ENCODE results near the gene PXDN.
"Not testable (repeated sequence)": the region's sequence is repeated elsewhere in the genome, so short reads cannot be mapped to it uniquely, and the experiment has no call there.

PXDN gene

DNA sequence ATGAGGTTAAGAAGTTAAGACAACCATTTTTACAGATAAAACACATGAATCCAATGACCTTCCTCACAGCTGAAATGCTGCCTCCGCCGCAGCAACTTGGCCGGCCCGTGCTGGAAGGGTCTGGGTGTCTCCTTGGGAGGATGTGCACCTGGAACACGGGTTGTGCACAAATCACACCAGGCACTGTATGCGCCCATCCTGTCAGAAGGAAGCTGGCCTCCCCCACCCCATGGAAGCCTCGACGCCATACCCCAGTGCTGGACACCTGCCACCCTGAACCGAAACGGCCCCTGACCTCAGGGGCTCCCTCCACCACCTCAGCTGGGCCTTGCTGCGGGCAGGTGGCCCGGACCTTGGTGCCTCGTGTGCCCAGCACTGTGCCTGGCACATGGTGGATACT lies 111.8 kb downstream of the PXDN start:
- no peak for DNase-seq (ENCODE audit: low spot score)

DNA sequence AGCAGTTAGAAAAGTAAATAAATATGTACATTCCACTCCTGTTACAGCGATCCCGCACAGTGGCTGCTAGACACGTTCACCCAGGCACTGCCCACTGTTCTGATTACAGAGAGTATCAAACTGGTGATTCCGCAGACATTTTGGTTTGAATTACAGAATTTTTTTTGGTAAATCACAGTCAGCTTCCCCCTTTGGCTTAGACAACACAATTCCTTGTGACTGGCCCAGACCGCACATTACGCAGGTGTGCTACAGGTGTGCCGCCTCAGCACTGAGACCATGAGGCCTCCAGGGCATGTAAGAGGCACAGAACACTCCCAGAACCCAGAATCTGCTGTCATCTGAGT lies 112.3 kb downstream of the PXDN start:
- no peak for DNase-seq (ENCODE audit: low spot score)

DNA sequence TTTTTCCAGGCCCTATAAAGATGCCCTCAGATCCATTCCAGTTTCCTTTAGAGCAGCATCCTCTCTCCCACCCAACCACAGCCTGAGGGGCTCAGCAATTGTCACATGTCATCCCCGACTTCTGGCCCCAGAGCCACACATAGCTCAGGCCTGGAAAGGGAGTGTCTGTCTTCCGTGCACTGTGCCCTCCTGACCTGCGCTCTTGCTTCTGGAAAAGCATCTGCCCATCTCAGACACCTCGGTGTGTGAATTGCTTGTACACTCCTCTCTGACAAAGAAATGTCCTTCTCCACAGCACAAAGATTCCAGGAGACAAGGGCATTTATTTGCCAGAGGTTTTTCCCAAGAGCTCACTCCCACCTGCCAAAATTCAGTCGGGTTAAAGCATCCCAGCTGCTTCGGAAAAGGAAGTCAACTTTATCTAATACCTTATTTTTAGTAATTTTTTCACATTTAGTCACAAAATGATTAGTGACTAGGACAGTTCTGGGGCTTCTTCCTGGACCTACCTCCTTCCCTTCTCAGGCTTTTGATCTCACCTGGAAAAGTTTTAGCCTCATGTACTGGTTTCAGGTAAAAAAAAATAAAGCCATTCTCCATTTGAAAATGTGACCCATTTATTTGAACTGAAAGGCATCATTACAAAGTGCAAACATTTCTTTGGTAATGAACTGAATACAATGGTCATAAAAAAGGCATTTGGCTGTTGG lies 112.9 kb downstream of the PXDN start:
- no peak for DNase-seq (ENCODE audit: low spot score)

DNA sequence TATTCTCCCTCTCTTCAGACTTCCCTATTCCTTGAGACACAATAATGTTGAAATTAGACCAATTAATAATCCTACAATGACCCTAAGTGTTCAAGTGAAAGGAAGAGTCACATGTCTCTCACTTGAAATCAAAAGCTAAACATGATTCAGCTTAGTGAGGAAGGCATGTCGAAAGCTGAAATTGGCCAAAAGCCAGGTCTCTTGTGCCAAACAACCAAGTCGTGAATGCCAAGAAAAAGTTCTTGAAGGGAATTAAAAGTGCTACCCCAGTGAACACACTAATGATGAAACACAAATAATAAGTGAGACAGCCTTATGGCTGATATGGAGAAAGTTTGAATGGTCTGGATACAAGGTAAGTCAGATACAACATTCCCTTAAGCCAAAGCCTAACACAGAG lies 115.4 kb downstream of the PXDN start:
- DNase-seq (ENCODE audit: low spot score) = no peak

DNA sequence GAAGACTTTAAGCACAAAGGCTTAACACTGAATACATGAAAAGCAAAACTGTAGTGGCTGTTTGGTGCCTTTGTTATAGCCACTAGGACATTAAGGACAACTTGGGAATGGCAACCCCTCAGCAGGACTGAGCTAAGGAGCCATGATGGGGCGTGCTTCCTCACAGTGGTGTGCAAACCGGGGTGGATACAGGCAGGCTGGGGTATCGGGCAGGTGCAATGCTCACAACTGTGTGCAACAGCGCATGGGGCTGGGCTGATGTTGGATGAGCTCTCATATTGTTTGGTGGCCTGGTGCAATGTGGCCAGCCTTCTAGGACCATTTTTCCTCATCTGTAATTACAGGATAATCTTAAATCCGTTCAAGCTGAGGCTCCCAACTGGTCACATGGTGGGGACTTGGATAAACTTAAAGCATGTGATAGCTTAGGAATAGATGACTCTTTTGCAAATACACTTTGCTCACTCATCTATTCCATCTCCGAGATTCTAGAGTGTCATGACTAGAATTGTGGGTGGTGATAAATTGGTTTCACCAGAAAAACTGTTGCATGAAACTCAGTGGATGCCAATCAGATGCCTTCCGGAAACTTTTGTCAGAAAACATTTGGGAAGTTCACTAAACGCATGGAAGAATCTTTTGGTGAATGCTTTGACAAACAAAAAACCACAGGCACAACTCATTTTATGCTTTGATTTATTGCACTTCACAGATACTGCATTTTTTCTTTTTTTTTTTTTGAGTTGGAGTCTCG lies 116.5 kb downstream of the PXDN start:
- DNase-seq (ENCODE audit: low spot score) = no peak

DNA sequence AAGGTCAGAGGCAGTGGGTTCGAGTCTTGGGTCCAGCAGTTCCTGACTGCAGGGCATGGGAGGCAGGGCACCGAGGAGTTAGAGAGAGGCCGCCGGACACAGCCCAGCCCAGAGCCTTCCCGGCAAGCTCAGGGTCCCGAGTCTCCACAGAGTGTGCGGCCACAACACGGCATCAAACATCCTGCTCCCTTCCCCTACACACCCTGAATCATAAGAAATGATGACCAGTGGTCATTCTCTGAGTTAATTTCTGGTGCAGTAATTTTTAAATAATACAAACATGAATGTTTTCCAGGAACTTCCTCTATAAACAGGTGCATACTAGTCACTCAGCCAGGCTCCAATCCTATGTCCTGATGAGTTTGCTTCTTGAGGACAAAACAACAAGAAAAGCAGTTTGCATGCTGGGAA lies 118.0 kb downstream of the PXDN start:
- DNase-seq (ENCODE audit: low spot score) = no peak

DNA sequence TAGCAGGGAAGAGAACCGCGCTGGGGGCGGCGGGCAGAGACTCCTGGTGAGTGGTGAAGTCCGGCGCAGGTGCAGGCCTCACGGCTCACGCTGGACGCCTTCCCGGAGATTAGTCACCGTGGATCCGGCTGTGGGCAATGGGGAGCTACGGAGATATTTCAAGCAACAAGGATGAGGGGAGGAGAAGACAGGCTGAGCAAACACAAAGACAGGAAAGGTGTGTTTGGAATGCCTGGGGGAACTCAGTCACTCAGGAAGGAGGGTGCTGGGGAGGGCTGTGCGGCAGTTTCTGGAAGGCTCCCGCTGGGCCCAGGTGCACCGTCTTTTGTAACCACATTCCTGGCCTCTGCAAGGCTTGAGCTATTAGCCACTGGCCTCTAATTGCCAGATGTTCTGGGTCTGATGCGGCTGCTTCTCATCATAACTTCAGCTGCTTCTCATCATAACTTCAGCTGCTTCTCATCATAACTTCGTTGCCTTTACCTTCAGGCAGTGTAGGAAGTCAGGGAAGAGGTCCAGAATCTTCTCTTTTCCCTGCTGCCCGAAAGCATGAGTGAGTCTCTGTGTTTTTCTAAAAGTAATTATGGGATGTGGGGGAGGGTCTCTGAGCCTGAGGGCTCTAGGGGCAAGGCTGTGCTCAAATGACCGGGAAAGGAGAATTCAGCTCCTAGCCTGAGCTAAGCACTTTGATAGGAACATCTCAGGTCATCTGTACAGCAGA lies 118.9 kb downstream of the PXDN start:
- no peak for DNase-seq (ENCODE audit: low spot score)

DNA sequence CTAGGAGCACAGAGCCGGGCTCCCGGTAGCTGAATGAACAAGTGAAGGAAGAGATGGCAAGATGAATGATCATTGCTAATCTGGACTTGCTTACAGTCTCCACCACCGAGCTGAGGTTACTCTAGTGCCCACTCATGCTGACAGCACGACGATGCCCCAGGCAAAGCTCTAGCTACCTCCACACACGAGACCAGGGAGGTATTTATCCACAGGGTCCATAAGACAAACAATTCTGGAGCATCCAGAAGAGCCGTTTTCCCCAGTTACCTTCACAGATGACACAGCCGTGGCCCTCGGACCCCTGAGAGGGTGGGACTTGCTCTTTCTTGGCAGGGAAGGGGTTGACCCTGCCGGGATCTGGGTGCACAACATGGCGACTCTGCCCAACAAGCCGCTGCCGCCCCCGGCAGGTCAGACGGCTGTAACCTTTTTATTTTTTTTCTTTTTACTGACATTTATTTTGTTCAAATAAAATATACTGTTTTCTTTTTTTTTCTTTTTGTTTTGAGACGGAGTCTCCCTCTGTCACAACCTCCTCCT lies 120.3 kb downstream of the PXDN start:
- DNase-seq (ENCODE audit: low spot score) = no peak

DNA sequence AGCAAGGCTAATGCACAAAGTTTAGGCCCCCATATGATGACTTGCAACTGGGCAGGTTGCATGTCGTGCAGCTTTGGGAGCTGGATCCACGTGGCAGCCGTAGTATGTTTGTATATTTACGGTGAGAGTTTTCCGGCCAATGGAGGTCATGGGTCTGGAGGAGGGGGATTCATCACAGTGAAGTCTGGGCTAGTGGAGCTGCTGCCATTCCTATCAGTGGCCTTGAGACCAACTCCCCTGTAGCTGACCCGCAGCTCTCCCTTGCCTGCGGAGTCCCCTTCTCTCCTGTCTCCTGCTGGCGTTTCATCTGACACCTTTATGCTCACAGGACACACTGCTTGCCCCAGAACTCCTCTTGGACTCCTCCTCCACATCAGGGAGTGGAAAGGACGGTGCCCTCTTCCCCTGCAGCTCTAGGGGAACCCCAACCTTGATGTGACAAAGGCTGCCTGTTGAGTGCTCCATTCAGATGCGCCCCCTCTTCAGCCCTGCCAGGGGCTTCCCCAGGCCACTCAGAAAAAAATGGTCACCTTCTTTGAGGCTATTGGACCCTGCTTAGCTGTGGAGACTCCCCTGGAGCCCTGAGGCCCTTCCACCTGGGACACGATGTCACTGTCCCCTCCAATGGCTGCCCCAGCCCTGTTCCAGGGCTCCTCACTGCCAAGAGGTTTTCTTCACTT lies 121.7 kb downstream of the PXDN start:
- DNase-seq (ENCODE audit: low spot score) = no peak

DNA sequence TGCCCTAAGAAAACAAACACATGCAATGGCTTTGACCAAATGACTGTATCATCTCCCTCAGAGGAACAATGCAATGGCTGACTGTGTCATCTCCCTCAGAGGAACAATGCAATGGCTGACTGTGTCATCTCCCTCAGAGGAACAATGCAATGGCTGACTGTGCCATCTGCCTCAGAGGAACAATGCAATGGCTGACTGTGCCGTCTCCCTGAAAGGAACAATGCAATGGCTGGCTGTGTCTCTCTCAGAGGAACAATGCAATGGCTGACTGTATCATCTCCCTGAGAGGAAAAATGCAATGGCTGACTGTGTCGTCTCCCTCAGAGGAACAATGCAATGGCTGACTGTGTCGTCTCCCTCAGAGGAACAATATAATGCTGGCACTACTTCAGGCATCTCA lies 122.3 kb downstream of the PXDN start:
- DNase-seq (ENCODE audit: low spot score) = not testable (repeated sequence)

DNA sequence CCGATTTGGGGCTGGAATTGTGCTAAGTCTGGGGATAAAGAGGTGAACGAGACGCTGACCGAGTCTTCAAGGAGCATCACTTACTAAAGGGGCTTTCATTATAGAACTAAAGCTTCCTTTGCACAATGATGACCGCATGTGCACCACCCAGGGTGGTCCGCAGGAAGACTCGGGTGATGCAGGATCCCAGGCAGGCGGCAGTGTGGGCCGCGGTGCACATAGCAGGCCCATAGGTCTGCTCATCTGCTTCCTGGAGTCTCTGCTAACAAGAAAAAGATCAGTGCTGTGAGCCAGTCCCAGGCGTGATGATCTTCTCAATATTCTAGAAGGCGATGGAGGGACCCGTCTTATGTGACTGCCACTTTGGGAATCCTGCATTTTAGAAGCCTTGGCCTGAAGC lies 122.8 kb downstream of the PXDN start:
- DNase-seq (ENCODE audit: low spot score) = no peak

DNA sequence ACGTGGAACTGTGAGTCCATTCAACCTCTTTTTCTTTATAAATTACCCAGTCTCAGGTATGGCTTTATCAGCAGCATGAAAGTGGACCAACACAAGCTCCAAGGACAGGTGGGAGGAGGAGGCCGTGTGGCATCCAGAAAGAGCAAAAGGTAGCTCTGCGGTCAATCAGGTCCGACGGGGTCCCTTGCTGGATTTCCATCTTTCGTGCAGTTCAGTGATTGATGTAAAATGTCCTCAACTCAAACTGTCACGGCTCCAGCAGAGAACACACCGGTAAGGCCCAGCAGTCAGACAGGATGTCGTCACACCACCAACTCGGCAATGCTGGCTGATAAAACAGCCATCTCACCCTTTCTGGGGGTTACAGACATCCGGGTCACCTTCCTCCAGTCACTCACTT lies 123.3 kb downstream of the PXDN start:
- no peak for DNase-seq (ENCODE audit: low spot score)

DNA sequence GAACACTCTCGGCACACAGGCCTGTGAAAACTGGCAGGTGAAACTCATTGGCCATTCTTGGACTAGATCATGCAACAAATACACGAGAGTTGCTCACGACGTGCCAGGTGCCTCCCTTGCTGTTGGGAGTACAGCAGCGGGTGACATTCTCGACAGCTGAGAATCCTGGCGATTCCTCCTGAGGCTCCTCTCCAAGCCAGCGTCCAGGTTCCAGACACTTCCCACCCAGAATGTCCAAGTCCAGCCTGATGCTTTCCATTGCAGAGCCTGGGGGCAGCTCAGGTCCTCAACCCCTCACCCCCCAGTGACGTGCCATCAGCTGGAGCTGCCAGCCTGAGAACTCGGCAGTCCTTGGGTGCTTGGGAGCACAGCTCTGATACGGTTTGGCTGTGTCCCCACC lies 124.2 kb downstream of the PXDN start:
- no peak for DNase-seq (ENCODE audit: low spot score)

DNA sequence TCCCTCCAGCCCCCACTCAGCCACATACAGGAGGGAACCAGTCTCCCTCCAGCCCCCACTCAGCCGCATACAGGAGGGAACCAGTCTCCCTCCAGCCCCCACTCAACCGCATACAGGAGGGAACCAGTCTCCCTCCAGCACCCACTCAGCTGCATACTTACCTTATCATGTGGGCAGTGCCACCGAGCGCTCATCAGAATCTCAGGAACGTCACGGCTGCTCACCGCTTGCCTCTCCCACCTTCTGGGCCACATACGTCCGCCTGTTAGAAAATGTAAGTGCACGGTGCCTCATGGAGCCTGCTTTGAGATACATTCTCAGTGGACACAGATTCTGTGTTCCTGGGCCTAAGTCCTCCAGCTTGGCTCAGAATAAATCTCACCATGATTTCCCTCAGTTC lies 124.8 kb downstream of the PXDN start:
- no peak for DNase-seq (ENCODE audit: low spot score)

DNA sequence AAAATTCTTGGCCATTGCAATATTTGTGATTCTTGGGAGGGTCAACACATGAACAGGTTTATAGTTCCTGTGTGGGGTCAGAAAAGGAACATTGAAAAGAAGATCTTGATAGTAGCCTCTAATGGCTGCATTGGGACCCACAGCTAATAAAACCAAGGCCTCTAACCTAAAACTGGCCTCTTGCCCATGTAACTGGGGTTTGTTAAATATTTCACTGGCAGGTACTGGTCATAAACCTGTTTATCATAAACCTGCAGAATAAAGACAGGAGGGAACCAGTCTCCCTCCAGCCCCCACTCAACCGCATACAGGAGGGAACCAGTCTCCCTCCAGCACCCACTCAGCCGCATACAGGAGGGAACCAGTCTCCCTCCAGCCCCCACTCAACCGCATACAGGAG lies 125.3 kb downstream of the PXDN start:
- DNase-seq (ENCODE audit: low spot score) = no peak

DNA sequence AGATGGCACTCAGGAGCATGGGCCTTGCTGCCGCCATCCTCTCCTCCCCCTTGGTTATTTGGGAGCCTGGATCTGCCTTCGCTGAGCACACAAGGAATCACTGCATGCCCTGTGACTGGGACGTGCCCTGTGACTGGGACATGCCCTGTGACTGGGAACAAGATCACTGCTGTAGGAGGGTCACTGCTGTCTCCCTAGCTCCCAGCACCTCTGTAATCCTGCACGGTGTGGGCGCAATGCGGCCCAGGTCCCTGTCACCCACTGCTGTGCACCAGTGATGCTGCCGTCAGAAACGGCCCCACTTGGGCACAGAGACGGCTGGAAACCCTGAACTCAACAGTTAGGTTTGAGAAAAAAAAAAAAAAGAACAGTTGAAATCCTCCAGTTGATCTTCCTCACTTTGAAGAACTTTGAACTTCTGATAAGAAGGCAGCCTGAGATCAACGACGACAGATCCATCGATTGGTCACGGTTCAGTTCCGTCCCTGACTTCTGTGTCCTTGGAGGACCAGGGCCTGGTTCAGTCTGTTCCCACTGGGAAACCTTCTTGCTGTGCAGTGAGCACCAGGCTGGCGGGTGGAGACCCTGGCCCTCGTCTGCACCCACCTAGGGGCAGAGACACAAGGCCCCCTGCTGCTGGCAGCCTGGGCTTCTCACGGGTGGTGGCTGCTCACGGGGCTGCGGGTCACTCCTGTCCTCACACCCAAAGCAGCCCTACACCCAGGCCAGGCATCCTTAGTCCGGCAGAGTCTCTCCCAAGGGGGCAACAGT lies 125.9 kb downstream of the PXDN start:
- no peak for DNase-seq (ENCODE audit: low spot score)

DNA sequence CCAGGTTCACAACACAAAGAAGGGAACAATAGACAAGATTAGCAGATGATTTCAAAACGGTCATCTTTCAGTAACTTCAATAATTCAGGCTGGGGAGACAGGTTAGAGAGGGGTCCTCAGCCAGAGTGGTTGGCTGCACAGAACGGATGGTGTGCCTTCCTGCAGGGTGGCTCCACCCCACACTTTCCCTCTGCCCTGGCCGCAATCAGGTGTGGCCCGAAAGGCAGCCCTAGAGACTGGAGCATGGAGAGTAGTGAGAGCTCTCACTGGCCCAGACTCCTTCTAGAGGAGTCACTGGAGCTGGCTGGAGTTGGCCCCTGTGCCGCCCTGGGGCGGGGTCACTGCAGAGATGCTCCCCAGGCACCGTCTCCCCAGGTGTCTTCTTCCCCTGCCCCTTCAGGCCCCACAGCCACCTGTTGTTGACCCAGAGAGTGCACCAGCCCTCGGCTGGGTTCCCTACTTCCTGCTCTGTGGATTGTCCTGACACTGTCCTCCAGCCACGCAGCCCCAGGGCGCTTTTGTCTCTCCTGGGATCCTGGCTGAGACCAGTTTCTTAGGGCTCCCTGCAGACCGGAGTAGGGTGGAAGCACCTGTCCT lies 126.8 kb downstream of the PXDN start:
- no peak for DNase-seq (ENCODE audit: low spot score)

DNA sequence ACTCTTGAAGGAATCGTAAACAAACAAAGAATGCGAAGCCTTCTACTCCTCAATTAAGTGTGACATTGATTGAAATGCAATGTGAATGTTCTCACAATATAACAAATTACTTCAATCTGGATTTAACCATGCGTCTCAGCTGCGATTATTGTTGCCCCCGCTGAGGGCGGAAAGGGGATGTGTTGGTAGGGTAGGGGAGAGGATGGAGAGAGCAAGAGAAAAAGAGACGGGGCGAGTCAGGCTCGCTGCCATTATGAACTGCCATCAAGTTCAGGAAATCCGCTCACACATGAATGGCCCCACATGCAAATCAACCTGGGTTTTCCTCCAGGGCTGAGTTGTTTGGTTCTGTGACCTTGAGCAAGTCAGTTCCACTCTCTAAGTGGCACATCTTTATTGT lies 129.8 kb downstream of the PXDN start:
- DNase-seq (ENCODE audit: low spot score) = peak; percentile 69

DNA sequence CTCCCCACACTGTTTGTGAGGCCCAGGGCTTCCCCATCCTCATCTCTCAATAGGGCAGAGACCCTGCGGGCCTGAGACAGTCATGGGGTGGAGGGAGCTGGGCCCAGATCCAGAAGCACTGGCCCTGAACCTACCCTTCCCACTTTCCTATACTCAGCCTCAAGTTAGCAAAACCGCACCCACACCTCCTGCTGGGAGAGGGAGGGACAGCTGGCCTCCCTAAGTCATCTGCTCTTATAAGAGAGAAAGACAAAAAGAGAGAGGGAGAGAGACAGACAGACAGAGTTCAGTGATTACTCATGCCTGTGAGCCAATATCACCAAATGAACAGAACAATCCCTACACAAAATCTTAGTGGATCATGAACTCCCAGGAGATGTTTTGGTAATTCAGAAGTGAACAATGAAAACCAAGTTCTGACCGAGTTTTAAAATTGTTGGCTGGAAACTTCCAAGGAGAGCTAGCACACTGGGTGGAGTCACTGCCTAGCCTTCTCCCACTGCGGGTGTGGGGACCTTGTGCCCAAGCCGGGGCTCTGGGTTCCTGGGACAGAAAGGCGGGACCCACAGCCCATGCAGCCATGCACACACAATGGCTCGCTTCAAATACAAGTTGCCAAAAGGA lies 130.5 kb downstream of the PXDN start:
- no peak for DNase-seq (ENCODE audit: low spot score)

DNA sequence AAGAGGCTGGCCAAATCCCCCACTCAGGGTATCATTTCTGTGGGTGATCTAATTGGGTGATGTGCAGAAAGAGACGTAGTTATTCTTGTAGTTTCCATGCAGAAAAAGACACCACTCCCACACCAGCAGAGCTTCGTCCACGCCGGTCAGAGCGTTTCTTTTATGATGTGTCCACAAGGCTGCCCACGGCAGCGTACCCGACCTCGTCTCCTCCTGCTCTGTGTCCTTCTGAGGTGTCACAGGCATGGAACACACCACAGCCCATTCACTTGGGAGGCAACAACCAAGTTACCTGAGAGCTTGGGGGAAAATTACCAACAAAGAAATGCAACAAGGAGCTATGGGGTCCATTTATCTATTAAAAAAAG lies 131.3 kb downstream of the PXDN start:
- no peak for DNase-seq (ENCODE audit: low spot score)

All from germinal center (tissue), 1 donor.